Neural cell (in vitro differentiated cells): Measurements from ENCODE around the gene CMYA5.

ENCODE experiments used
- CTCF ChIP-seq: fragments of 450-650 bp; IDR thresholded peaks from 2 replicates; pipeline ENCODE4 v1.5.1; 2014; ENCODE audit warnings: antibody characterized with exemption, mild to moderate bottlenecking, moderate library complexity; ENCODE audit not compliant: poor library complexity, severe bottlenecking
- EZH2 ChIP-seq: fragments of 200-600, 300-800 bp; shearing (Covaris generic), sonication (generic); IDR thresholded peaks from 2 replicates; pipeline ENCODE4 v1.6.1; 2014; ENCODE audit warnings: antibody characterized with exemption, low read length, borderline replicate concordance, mild to moderate bottlenecking; ENCODE audit not compliant: insufficient read depth, poor library complexity, severe bottlenecking
- POLR2AphosphoS5 ChIP-seq: IDR thresholded peaks from 2 replicates; pipeline ENCODE4 v1.6.1; 2012
- RAD21 ChIP-seq: fragments of 450-650 bp; conservative IDR thresholded peaks from 2 replicates; pipeline ENCODE4 v1.6.1; 2014; ENCODE audit warnings: antibody characterized with exemption, mild to moderate bottlenecking, moderate library complexity
- SMC3 ChIP-seq: fragments of 450-650 bp; conservative IDR thresholded peaks from 2 replicates; pipeline ENCODE4 v1.6.1; 2014; ENCODE audit warnings: antibody characterized with exemption, mild to moderate bottlenecking, moderate library complexity; ENCODE audit not compliant: poor library complexity
- TAF1 ChIP-seq: IDR thresholded peaks from 2 replicates; pipeline ENCODE4 v1.6.1; 2012; ENCODE audit warnings: low read depth
- TF ChIP-seq, protein P1 (sequence below): IDR thresholded peaks from 2 replicates; pipeline ENCODE4 v1.6.1; 2012; ENCODE audit warnings: borderline replicate concordance

GRCh38 chr5:79774171-79774854 lies 84.7 kb downstream of the CMYA5 start:
- no peak for TF ChIP-seq EZH2
- TF ChIP-seq CTCF = no peak
- TF ChIP-seq, protein P1, sequence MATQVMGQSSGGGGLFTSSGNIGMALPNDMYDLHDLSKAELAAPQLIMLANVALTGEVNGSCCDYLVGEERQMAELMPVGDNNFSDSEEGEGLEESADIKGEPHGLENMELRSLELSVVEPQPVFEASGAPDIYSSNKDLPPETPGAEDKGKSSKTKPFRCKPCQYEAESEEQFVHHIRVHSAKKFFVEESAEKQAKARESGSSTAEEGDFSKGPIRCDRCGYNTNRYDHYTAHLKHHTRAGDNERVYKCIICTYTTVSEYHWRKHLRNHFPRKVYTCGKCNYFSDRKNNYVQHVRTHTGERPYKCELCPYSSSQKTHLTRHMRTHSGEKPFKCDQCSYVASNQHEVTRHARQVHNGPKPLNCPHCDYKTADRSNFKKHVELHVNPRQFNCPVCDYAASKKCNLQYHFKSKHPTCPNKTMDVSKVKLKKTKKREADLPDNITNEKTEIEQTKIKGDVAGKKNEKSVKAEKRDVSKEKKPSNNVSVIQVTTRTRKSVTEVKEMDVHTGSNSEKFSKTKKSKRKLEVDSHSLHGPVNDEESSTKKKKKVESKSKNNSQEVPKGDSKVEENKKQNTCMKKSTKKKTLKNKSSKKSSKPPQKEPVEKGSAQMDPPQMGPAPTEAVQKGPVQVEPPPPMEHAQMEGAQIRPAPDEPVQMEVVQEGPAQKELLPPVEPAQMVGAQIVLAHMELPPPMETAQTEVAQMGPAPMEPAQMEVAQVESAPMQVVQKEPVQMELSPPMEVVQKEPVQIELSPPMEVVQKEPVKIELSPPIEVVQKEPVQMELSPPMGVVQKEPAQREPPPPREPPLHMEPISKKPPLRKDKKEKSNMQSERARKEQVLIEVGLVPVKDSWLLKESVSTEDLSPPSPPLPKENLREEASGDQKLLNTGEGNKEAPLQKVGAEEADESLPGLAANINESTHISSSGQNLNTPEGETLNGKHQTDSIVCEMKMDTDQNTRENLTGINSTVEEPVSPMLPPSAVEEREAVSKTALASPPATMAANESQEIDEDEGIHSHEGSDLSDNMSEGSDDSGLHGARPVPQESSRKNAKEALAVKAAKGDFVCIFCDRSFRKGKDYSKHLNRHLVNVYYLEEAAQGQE = no peak
- no peak for TF ChIP-seq RAD21
- TF ChIP-seq TAF1 = no peak
- TF ChIP-seq POLR2AphosphoS5 = no peak
- no peak for TF ChIP-seq SMC3
